Effector memory CD4-positive, alpha-beta T cell (primary cell): Measurements from ENCODE around the gene TTC23.

Source experiments
- DNase-seq, 3 donors: peaks; one replicate each; pipeline ENCODE4 v3.0.0-alpha.2; 2020
- H3K27ac ChIP-seq: 2 replicates; pipeline ENCODE4 v1.7.0; 2013; ENCODE audit warnings: mild to moderate bottlenecking, low read length, moderate library complexity; ENCODE audit not compliant: insufficient read depth, poor library complexity, severe bottlenecking
- H3K27me3 ChIP-seq: replicated peaks from 2 replicates; pipeline ENCODE4 v1.7.0; 2013; ENCODE audit warnings: mild to moderate bottlenecking, low read length; ENCODE audit not compliant: insufficient read depth, control insufficient read depth, poor library complexity, severe bottlenecking
- H3K36me3 ChIP-seq: 2 replicates; pipeline ENCODE4 v1.7.0; 2013; ENCODE audit warnings: mild to moderate bottlenecking, low read length, moderate library complexity; ENCODE audit not compliant: control insufficient read depth, insufficient read depth
- H3K4me1 ChIP-seq: 2 replicates; pipeline ENCODE4 v1.7.0; 2013; ENCODE audit warnings: low read length, mild to moderate bottlenecking; ENCODE audit not compliant: control insufficient read depth, insufficient read depth, poor library complexity, severe bottlenecking
- H3K4me3 ChIP-seq: 2 replicates; pipeline ENCODE4 v1.7.0; 2013; ENCODE audit warnings: low read length, low read depth, mild to moderate bottlenecking; ENCODE audit not compliant: insufficient read depth, poor library complexity, severe bottlenecking
- H3K9me3 ChIP-seq: 2 replicates; pipeline ENCODE4 v1.7.0; 2013; ENCODE audit warnings: mild to moderate bottlenecking, low read length, moderate library complexity; ENCODE audit not compliant: control insufficient read depth

TTC23 gene

DNA sequence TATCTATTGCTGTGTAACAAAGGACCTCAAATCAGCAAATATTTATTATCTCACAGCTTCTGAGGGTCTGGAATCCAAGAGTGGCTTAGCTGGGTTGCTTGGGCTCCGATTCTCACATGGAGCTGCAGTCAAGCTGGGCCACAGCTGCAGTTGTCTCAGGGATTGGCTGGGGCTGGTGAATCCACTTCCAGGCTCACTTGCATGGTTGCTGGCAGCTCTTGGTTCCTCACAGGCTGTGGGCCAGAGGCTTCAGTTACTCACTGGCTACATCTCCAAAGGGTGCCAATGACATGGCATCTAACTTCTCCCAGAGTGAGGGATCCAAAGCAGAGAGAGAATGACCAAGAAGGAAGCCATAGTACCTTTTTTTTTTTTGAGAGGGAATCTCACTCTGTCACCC, 158.4 kb downstream of the TTC23 start:
- Histone ChIP-seq H3K27ac (no peak overlapping the region), H3K9me3 (no peaks in the 10 kb centered on the region), H3K4me3 (no peak overlapping the region), H3K4me1 (no peaks in the 10 kb centered on the region), H3K36me3 (no peaks in the 10 kb centered on the region), H3K27me3 (no peaks in the 10 kb centered on the region)
- DNase-seq, result no peak

GRCh38 chr15:99090011-99090699, 159.2 kb downstream of the TTC23 start:
- no peaks in the 10 kb centered on the region for H3K9me3 ChIP-seq
- DNase-seq, result no peak
- H3K27ac ChIP-seq, result no peak overlapping the region
- no peak overlapping the region for H3K4me3 ChIP-seq
- no peaks in the 10 kb centered on the region for H3K4me1 ChIP-seq
- H3K27me3 ChIP-seq, result no peaks in the 10 kb centered on the region
- H3K36me3 ChIP-seq, result no peaks in the 10 kb centered on the region

DNA sequence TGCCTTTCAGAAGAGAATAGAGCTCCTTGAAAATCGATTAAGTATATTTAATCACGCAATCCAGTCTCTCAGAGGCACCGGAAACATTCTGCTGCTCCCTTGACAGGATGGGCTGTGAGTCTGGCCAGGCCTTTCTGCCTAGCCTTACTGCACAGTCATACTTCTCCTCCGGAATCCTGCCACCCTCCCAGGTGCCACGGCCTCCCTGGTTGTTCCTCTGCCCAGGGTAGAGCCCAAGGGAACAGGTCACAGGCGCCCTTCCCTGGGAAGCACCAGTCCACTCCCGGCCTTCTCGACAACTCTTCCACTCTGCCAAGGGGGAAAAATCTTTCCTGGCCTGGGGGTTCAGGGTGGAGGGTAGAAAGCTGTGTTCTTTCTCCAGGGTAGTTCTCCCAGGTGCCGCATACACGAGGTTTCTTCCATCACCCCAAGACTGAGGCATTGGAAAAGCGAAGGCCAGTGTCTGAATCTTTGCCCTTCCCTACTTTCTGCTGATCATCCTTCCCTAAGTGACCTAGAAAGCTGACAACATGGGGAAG, 161.9 kb downstream of the TTC23 start:
- Histone ChIP-seq H3K27me3 (no peaks in the 10 kb centered on the region), H3K4me1 (no peaks in the 10 kb centered on the region), H3K9me3 (no peaks in the 10 kb centered on the region), H3K36me3 (no peaks in the 10 kb centered on the region), H3K4me3 (no peak overlapping the region), H3K27ac (no peak overlapping the region)
- DNase-seq, result no peak

GRCh38 chr15:99086327-99086667, 163.1 kb downstream of the TTC23 start:
- Histone ChIP-seq H3K9me3 (no peaks in the 10 kb centered on the region), H3K27me3 (no peaks in the 10 kb centered on the region), H3K4me3 (no peak overlapping the region), H3K27ac (no peak overlapping the region), H3K4me1 (no peaks in the 10 kb centered on the region), H3K36me3 (no peaks in the 10 kb centered on the region)
- no peak for DNase-seq
